EH (cell line): Measurements from ENCODE around the gene TARDBP.
A peak's percentile ranks its signal among the peaks of the same experiment; 100 is the strongest.
"Not testable (repeated sequence)": the region's sequence is repeated elsewhere in the genome, so short reads cannot be mapped to it uniquely, and the experiment has no call there.

Experiments
- DNase-seq: peaks from one replicate; pipeline ENCODE4 v3.0.0-alpha.2; 2015; ENCODE audit warnings: low read depth

TARDBP gene

DNA sequence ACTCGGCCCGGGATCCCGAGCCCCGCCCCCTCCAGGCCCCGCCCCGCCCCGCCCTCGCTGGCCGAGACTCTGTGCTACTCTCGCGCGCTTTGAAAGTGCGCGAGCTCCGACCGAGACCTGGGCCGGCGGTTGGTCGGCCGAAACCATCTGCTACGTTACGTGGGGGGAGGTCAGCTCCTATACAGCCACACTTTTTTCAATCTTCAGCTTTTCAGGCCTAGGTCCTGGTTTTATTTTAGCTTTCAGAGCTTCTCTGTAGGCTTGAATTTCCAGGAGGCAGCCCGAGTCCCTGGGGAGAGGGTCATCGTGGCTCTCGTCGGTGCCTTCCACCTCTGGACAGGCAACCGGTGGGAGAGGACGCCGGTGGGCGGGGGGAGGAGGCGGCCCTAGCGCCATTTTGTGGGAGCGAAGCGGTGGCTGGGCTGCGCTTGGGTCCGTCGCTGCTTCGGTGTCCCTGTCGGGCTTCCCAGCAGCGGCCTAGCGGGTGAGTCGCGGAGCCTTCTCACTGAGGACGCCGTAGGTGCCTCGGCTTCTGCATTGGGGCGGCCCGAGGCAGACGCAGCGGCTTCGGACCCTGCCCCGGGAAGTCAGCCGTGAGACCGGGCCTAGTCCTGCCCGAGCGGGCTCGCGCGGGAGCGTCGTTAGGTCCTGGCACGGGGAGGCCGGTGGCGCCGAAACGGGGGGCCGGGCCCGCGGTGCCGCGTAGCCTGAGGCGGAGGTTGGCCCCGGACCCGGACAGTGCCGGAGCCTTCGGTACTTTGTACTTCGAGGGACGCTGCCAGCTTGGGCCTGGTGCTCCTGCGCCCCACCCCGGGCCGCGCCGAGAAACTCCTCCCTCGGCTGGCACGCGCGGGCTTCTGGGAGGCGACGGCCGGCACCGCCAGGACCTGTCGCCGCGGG, at the start of gene TARDBP:
TSS of gene TARDBP (plus strand) at position 395 of the 900 bp plus-strand sequence. CDS start 1,074 bp downstream, outside the sequence.
- peak; percentile 87 for DNase-seq

DNA sequence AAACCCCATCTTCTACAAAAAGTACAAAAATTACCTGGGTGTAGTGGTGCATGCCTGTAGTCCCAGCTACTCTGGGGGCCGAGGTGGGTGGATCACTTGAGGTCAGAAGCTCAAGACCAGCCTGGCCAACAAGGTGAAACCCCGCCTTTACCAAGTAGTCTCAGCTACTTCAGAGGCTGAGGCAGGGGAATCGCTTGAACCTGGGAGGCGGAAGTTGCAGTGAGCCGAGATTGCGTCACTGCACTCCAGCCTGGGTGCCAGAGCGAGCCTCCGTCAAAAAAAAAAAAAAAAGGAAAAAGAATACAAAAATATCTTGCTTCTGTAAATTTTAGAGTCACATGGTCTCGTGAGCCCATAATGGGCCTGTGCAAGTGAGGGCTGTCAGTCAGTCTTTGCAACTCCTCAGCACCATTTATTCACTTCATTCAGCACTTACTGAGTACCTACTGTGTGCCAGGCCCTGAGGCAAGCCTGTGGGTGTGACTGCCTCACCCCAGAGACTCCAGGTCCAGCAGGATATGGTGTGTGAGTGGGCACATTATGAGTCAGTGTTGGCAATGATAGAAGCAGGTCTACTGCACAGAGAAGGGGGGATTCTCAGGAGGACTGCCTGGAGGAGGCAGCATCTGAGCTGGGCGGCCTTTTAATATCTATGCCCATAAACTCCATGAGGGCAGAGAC, 46.8 kb upstream of the TARDBP start:
- DNase-seq, result no peak

DNA sequence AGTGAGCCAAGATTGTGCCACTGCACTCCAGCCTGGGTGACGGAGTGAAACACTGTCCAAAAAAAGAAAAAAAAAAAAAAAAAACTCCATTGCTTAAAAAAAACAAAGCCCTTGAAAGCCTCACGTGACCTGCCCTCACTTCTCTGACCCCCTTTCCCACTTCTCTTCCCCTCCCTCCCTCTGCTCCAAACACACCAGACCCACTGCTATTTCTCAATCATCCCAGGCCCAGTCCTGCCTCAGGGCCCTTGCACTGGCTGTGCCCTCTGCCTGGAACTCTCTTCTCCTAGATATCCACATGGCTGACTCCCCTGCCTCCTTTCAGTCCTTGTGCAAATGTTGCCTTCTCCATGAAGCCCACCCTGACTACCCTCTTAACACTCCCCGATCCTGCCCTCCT, 45.4 kb upstream of the TARDBP start:
- DNase-seq, result no peak

DNA sequence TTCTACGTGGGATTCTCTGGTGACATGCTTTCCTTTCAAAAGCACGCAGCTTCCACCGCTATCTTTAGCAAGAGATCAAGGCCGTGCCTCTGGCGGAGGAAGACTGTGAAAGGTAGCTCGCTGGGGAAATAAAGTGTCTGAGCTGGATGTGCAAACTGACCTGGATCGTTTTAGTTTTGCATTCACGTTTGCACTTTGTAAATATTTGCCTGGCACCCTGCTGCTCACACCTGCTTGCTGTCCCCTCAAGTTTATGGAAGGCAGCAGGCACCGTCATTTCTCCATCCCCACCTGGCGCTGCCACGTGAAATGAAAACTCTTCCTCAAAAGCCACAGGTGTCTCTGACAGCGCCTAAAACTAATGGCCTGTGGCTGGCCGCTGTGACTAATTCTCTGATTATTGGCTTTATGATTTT, 44.0 kb upstream of the TARDBP start:
- DNase-seq, result no peak

DNA sequence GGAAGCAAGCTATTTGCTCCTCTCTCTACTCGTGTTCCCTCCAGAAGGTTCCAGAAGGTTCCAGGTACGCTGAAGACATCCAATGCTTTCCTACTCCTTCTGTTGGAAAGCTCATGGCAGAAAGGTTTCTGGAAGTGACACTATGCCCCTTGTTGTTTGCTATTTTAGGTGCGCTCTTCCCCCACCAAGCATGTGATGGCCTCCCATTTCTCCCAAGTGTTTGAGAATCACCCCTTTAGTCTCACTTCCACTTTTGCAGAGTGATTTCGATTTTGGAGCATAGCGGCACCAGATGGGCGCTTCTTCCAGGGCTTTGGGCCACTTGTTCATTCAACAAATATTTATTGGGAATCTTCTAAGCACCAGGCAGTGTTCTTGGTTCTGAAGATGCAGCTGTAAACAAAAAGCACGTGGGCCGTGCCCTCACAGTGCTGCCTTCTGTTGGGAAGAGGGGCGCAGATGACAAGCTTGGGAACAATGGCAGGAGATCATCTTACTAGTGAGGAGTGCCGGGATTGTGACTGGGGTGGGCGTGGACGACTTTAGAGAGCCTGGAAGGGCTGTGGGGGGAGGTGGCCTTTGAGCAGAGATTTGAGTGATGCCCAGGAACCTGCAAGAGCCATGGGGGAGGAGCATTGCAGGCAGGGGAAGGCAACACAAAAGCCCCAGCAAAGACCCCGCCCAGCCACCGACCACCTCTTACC, 43.0 kb upstream of the TARDBP start:
- DNase-seq, result no peak

DNA sequence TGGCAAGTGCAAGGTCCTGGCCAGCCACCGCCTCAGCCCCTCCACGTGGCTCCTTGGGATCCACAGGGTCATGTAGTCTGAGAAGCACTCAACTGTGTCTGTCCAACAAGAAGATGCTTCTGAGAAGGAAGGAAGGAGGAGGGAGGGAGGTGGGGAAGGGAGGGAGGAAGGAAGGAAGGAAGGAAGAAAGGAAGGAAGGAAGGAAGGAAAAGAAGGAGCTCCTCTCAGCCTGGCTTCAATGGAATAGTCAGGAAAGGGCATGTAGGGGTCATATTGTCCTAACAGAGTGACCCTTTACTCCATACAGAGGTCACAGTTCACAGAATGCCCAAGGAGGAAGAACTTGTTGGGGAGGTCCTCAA, 42.5 kb upstream of the TARDBP start:
- no peak for DNase-seq

DNA sequence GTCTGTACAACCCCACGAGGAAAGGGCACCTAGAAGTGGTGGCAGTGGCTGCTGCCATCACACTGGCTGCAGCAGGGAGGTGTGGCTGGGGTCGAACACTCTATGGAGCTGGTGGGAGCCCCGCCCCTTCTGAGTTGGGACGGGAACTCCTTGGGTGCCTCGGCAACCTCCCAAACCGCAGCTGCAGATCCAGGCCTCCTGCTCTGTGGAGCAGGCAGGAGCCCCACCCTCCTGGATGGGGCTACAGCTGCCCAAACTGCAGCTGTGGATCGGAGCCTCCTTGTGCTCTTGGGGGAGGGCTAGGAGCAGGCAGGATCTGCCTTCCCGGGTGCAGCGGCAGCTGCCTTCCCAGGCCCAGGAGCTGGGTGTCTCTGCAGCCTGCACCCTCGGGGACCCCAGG, 38.9 kb upstream of the TARDBP start:
- DNase-seq, result peak; percentile 73

DNA sequence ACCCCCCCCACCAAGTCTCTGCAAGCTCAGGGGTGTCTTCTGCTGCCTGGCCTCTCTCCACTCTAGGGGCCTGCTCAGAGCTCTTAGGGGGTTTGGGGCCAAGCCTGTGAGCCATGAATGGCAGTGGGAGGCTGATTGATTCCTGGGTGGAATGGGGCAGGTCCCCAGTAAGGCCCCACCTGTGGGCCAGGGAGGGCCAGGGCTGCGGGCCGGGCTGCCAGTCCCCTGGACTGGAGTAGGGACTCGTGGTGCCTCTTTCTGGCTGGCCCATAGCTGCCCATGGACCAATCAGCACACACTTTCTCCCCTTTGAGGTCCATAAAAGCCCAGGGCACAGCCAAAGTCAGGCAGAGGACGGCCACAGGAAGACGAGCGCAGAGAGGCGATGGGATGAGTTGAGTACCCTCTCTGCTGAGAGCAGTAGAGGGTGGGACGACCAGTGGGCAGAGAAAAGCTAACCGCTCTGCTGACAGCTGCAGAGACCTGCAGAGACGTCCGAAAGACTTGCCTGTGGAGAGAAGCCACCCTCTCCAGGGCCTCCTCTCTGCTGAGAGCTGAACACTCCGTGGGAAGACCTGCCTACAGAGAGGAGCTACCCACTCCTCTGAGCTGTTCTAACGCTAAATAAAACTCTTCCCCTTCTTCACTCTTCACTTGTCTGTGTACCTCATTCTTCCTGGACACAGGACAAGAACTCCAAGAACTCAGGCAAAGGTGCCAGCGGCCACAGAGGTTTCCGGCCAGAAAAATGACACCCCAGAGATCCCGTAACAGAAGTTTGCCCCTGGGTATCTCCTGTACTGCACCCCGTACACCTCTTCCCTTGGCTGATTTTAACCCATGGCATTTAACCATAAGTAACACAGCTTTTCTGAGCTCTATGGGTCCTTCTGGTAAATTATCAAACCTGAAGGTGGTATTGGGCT, 38.2 kb upstream of the TARDBP start:
- DNase-seq, result peak; percentile 22

DNA sequence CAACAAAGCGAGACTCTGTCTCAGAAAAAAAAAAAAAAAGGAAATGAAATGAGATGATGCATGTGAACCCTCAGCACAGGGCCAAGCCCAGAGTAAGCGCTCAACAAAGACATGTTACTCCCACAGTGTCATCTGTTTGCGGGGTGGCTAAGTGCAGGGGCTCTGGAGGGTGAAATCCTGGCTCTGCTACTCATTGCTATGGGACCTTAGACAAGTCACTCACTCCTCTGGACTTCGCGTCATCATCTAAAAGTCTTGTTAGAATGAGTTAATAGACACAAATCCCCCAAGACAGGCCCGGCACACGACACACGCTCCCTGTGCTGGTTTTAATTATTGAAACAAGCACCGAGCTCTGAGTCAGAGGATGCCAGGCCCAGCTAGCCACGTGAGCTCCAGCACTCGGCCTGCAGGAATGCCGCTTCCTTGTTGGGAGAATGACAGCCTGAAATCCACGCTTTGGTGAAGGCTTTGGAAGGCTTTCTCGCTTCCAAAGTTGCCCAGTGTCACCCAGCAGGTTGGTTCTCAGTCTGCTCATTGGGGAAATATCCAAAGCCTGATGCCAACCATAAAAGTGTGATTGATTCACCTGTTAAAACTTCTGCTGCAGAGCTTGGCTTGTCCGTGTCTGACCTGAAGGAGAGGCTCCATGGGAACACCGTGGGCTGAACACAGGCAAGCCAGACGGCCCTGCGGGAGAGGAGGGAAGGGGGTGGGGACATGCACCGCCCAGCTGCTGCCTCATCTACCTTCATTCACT, 36.7 kb upstream of the TARDBP start:
- peak; percentile 97 for DNase-seq

DNA sequence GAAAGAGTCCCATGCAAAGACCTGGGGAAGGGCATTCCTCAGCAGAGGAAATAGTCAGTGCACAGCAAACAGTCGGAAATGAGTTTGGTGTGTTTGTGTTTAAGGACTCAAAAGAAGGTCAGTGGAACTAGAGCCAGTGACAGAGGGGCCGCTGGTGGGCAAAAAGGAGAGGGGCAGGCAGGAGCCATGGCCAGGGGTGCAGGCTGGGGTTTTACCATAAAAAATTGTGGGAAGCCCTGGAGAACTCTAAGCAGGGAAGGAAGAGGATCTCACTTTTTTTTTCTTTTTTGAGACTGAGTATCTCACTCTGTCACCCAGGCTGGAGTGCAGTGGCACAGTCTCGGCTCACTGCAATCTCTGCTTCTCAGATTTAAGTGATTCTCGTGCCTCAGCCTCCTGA, 33.7 kb upstream of the TARDBP start:
- DNase-seq, result no peak

DNA sequence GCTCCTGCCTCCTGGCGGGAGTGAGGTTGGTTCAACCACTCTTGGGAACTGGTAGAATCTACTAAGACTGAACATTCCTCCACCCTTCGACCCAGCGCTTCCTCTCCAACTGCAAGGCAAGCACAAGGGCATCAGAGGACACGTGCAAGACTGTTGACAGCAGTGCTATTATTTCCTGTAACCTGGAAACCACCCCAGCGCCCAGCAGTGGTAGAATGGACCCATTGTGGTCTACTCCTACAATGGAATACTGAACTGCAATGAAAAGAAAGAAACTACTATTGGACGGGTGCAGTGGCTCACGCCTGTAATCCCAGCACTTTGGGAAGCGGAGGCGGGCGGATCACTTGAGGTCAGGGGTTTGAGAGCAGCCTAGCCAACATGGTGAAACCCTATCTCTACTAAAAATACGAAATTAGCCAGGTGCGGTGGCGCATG, 33.0 kb upstream of the TARDBP start:
- DNase-seq, result no peak

DNA sequence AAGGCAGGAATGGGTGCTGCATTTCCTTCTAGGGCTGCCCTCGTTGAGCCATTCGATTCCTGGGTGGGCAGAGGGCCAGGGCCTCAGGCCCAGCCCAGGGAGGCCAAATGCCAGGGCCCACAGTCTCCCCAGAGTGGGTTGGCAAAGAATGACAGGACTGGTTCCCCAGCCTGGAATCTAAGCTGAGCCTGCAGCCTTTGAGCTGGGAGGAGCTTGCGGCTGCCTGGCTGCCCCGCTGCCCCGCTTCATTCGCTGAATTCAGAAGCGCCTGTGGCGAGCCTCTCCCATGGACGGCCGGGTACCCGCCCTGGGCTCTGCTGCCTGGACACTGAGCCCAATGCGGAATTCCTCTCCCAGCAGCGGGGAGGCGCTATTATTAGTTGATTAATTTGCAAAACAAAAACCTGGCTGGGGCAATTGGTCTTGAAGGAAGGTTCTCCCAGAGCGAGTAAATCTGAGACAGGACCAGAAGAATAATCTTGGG, 32.3 kb upstream of the TARDBP start:
- peak; percentile 77 for DNase-seq

DNA sequence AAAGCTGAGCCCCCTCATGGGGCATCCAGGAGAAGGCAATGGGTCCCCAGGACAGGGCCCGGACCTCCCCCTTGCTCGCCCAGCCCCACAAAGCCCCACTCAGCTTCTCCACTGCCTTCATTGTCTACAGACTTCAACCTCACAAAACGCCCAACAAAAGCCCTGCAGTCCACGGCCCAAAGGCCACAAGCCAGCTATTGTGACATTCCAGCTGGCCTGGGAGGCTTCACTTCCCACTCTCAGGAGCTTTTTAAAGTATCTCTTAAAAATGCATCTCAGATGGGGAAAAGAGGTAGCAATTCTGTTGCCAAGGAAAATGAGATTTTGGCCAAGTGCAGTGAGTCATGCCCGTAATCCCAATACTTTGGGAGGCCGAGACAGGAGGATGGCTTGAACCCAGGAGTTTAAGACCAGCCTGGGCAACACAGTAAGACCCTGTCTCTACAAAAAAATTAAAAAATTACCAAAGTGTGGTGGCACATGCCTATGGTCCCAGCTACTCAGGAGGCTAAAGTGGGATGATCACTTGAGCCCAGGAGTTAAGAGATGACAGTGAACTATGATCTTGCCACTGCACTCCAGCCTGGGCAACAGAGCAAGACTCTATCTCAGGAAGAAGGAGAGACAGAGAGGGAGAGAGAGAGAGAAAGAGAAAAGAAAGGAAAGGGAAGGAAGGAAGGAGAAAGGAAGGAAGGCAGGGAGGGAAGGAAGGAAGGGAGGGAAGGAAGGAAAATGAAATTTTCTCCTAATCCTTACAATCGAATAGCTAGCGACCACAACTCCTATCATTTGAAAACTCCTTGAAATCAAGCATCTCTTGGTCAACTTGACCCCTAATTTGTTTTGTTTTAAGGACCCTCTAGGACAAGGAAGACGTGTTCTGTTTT, 31.4 kb upstream of the TARDBP start:
- peak; percentile 66 for DNase-seq

DNA sequence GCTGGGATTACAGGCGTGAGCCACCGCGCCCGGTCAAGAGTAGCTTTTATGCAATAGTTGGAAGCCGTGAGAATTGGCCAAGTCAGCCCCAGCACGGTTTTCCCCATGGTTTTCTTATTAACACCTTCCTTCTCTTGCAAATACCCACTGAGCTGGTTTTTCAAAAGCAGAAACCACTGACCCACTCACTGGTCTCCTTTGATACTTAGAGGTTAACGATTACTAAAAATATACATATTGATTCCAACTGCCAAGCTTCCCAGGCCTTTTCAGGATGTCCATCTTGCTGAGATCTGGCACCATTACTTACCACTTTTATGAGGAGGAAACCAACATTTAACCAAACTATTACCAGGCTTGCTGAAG, 25.9 kb upstream of the TARDBP start:
- no peak for DNase-seq

DNA sequence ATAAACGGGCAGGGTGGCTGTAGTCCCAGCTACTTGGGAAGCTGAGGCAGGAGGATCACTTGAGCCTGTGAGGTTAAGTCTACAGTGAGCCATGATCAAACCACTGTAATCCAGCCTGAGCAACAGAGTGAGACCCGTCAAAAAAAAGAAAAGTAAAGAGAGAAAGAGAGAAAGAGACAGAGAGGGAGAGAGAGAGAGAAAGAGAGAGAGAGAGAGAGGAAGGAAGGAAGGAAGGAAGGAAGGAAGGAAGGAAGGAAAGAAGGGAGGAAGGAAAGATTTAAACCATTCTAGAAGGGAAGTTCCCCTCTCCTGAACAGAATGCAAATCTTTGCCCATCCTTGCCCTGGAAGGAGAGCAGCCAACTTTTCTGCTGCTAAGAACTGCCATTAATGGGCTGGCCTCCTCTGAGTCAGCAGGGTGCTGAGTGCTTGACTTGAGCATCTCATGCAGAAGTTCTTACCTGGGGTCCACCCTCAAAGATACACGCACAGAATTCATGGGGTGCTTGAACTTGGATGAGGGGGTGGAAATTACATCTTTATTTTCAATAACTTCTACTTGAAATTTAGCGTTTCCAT, 24.5 kb upstream of the TARDBP start:
- no peak for DNase-seq

DNA sequence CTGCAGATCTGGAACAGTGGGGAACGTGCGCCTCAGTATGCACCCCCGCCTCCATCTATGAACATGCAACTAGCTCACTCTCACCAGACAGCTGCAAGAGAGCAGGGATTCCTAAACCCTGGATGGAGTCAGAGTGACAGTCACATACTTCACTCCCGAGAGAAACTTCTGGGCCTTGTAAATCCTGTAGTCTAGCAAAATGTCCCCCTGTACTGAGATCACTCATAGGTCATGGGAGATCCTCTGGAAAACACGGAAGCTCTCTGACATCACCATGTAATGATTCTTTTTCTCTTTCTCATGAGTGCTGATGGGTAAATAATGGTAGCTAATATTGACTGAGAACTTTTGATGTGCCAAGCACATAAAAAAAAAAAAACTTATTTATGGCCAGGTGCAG, 23.4 kb upstream of the TARDBP start:
- no peak for DNase-seq

DNA sequence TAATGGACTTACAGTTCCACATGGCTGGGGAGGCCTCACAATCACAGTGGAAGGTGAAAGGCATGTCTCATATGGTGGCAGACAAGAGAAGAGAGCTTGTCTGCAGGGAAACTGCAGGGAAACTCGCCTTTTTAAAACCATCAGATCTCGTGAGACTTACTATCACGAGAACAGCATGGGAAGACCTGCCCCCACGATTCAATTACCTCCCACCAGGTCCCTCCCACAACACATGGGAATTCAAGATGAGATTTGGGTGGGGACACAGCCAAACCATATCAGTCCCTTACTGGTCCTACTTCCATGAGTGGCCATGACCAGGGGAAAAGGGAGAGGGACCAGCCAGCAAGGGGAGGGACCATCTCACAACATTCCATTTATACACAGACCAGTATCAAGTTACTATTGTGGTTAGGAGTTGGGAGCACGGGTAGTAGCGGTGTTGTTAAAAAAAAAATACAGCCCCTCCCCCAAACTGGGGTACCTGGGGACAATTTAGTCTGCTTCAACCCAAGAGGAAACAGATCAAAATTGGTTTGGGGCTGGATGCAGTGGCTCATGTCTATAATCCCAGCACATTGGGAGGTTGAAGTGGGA, 22.4 kb upstream of the TARDBP start:
- peak; percentile 44 for DNase-seq

DNA sequence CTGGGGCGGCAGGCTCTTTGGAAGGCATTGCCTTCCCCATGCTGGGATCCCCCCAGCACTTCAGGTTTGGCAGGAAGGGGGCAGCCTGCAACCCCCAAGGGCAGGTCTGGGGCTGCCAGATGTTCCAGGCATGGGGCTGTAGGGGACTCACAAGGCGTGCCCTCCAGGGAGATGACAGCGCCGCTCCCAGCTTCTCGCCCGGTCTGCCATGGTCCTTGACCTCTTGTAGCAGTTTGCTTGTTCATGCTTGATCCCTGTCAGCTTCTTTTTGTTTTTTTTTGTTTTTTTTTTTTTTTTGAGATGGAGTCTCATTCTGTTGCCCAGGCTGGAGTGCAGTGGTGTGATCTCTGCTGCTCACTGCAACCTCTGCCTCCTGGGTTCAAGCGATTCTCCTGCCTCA, 21.6 kb upstream of the TARDBP start:
- no peak for DNase-seq

DNA sequence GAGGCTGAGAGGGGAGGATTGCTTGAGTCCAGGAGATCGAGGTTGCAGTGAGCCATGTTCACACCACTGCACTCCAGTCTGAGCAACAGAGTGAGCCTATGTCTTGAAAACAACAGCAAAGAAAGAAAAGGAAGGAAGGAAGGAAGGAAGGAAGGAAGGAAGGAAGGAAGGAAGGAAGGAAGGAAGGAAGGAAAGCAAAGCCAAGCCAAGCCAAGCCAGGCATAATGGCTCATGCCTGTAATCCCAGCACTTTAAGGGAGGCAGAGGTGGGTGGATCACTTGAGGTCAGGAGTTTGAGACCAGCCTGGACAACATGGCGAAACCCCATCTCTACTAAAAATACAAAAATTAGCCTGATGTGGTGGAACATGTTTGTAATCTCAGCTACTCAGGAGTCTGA, 20.4 kb upstream of the TARDBP start:
- not testable (repeated sequence) for DNase-seq
